Glutamatergic neuron (in vitro differentiated cells): Measurements from ENCODE around the gene SCG5. TPM values are rescaled to one million over a fixed set of nuclear protein-coding genes. Genes with fewer than 3 reads are reported as not detected.

Experiments
- DNase-seq: peaks from one replicate; pipeline ENCODE4 v3.0.0; 2022
- H3K27ac Mint-ChIP-seq: one replicate; pipeline ENCODE4 v1.8.0; 2020; ENCODE audit warnings: mild to moderate bottlenecking, mixed read lengths, inconsistent platforms; ENCODE audit not compliant: unreplicated experiment
- H3K27me3 Mint-ChIP-seq: one replicate; pipeline ENCODE4 v1.8.0; 2020; ENCODE audit warnings: mild to moderate bottlenecking, moderate library complexity, mixed read lengths, inconsistent platforms; ENCODE audit not compliant: unreplicated experiment
- H3K36me3 Mint-ChIP-seq: one replicate; pipeline ENCODE4 v1.8.0; 2020; ENCODE audit warnings: mild to moderate bottlenecking, mixed read lengths, inconsistent platforms; ENCODE audit not compliant: unreplicated experiment
- H3K4me1 Mint-ChIP-seq: one replicate; pipeline ENCODE4 v1.8.0; 2020; ENCODE audit warnings: mild to moderate bottlenecking, low read depth, mixed read lengths, inconsistent platforms; ENCODE audit not compliant: unreplicated experiment
- H3K4me3 Mint-ChIP-seq: one replicate; pipeline ENCODE4 v1.8.0; 2020; ENCODE audit warnings: mild to moderate bottlenecking, mixed read lengths, inconsistent platforms; ENCODE audit not compliant: unreplicated experiment
- H3K9me3 Mint-ChIP-seq: one replicate; pipeline ENCODE4 v1.8.0; 2020; ENCODE audit warnings: mild to moderate bottlenecking, moderate library complexity, mixed read lengths, inconsistent platforms; ENCODE audit not compliant: unreplicated experiment
- total RNA-seq: library from RNA; stranded (reverse); fragmentation: NEBNext Ultra II Directional; extraction: Animal tissue kit (Norgen Biotek cat#: 25700); gene quantifications from one replicate; pipeline ENCODE4 v1.2.1, GENCODE V29; 2021; ENCODE audit not compliant: unreplicated experiment
- TF ChIP-seq, protein P1 (sequence below): fragments of 200-600 bp; sonication (generic); IDR thresholded peaks from one replicate; pipeline ENCODE4 v1.5.0; 2021; ENCODE audit not compliant: partially characterized antibody, unreplicated experiment

The SCG5 gene
- total RNA-seq, 1 donor from 2014 or later, result 46.0 TPM

DNA sequence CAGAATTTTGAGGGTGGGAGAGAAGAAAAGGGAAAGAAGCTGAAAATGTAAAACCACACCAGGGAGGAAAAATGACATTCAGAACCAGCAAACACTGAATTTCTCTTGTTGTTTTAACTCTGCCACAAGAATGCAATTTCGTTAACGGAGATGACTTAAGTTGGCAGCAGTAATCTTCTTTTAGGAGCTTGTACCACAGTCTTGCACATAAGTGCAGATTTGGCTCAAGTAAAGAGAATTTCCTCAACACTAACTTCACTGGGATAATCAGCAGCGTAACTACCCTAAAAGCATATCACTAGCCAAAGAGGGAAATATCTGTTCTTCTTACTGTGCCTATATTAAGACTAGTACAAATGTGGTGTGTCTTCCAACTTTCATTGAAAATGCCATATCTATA is 91.8 kb downstream of the SCG5 start:
- Mint-ChIP-seq H3K9me3 (no peaks in the 10 kb centered on the region), H3K4me1 (no peaks in the 10 kb centered on the region), H3K4me3 (no peak overlapping the region), H3K36me3 (peaks cover 4% of the 10 kb centered on the region), H3K27ac (no peak overlapping the region), H3K27me3 (peaks cover 3% of the 10 kb centered on the region)
- DNase-seq, result no peak
- TF ChIP-seq, protein P1, sequence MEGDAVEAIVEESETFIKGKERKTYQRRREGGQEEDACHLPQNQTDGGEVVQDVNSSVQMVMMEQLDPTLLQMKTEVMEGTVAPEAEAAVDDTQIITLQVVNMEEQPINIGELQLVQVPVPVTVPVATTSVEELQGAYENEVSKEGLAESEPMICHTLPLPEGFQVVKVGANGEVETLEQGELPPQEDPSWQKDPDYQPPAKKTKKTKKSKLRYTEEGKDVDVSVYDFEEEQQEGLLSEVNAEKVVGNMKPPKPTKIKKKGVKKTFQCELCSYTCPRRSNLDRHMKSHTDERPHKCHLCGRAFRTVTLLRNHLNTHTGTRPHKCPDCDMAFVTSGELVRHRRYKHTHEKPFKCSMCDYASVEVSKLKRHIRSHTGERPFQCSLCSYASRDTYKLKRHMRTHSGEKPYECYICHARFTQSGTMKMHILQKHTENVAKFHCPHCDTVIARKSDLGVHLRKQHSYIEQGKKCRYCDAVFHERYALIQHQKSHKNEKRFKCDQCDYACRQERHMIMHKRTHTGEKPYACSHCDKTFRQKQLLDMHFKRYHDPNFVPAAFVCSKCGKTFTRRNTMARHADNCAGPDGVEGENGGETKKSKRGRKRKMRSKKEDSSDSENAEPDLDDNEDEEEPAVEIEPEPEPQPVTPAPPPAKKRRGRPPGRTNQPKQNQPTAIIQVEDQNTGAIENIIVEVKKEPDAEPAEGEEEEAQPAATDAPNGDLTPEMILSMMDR, result no peak

DNA sequence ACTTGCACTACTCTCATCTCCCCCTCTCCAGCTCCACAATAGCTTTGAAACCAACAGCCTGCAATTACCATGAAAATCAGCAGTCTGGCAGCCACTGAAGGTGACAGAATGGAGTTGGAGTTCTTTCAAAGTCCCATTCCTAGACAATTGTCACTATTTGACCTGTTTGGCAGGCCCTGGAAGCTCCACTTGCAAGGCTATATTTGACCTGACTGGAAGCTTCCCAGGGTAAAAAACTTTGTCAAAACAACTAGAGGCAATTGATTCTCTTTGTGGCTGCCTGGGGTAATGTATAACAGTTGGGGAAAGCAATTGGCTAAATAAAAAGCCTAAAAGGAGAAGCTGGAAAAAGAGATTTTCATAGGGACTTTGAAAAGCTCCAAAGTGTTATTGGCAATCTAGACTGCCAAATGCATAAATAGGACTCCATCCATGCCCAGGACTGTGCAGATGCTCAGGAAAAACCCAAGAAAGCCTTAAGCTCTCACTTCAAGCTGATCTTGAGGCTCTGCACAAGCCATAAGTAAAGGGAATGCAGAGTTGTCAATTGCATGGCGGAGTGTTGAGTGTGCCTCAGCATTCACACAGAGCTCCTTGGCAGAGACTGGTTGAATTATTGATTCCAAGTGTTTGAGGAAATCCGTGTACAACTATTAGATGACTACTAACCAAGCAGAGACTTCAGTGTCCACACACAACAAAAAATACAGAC is 94.6 kb downstream of the SCG5 start:
- H3K36me3 Mint-ChIP-seq, result no peaks in the 10 kb centered on the region

DNA sequence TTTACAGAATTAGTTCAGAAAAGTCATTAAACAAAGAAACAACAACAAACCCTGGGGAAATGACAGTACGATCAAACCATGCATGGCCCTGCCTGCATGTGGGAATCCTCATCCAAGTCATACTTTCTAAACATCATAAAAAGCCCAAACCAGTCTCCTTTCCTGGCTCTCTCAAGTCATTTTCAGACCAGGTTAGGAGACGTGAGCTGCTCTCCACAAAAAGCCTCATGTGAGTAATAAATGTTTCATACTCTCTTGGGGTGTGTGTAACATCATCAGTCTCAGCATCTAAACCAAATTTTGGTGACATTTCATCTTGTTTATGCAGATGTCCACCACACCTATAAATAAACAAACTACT is 95.2 kb downstream of the SCG5 start:
- H3K4me1 Mint-ChIP-seq, result no peaks in the 10 kb centered on the region
- TF ChIP-seq, protein P1, result no peak

More for the DNA sequence above, 94.6 kb downstream of the SCG5 start:
- no peak overlapping the region for H3K4me3 Mint-ChIP-seq
- H3K27me3 Mint-ChIP-seq, result no peaks in the 10 kb centered on the region
- H3K4me1 Mint-ChIP-seq, result no peaks in the 10 kb centered on the region
- no peak for DNase-seq
- H3K27ac Mint-ChIP-seq, result no peak overlapping the region
- TF ChIP-seq, protein P1, result no peak
- no peaks in the 10 kb centered on the region for H3K9me3 Mint-ChIP-seq

DNA sequence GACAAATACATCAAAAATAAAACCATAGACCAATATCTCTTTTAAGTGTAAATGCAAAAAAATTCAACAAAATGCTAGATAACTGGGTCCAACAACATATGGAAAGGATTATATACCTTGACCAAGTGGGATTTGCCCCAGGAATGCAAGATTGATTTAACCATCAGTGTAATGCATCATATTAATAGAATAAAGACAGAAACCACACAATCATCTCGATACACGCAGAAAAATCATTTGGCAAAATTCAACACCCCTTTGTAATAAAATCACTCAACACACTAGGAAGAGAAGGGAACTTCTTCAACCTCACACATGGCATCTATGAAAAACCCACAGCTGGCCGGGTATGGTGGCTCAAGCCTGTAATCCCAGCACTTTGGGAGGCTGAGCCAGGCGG is 95.8 kb downstream of the SCG5 start:
- Mint-ChIP-seq H3K4me1 (no peaks in the 10 kb centered on the region), H3K4me3 (no peak overlapping the region), H3K9me3 (no peaks in the 10 kb centered on the region), H3K27me3 (no peaks in the 10 kb centered on the region), H3K36me3 (no peaks in the 10 kb centered on the region), H3K27ac (no peak overlapping the region)
- no peak for DNase-seq
- TF ChIP-seq, protein P1, result no peak

More for the DNA sequence above, 95.2 kb downstream of the SCG5 start:
- DNase-seq, result no peak
- Mint-ChIP-seq H3K4me3 (no peak overlapping the region), H3K9me3 (no peaks in the 10 kb centered on the region), H3K27ac (no peak overlapping the region), H3K27me3 (no peaks in the 10 kb centered on the region), H3K36me3 (no peaks in the 10 kb centered on the region)

DNA sequence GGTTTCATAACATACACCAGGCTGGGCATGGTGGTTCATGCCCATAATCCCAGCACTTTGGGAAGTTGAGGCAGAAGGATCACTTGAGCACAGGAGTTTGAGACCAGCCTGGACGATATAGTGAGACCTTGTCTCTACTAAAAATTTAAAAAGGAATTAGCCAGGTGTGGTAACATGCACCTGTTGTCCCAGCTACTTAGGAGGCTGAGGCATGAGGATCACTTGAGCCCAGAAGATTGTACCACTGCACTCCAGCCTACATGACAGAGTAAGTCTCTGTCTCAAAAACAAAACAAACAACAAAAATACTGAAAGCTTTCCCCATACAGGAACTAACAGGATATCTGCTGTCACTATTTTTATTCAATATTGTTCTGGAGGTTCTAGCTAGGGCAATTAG is 97.2 kb downstream of the SCG5 start:
- Mint-ChIP-seq H3K4me1 (no peaks in the 10 kb centered on the region), H3K27ac (no peak overlapping the region), H3K36me3 (no peaks in the 10 kb centered on the region), H3K4me3 (no peak overlapping the region), H3K27me3 (no peaks in the 10 kb centered on the region), H3K9me3 (no peaks in the 10 kb centered on the region)
- TF ChIP-seq, protein P1, result no peak
- no peak for DNase-seq
